Karpas-422 (cell line): ENCODE data around the gene RYR2. TPM values are rescaled to one million over a fixed set of nuclear protein-coding genes. Genes with fewer than 3 reads are reported as not detected.

Experiments
- DNase-seq: peaks from one replicate; pipeline ENCODE4 v3.0.0-alpha.2; 2015
- H2AFZ ChIP-seq: fragments of 200-600 bp; sonication (generic); 2 replicates; pipeline ENCODE4 v1.6.1; 2014; ENCODE audit warnings: antibody characterized with exemption, low read length, mixed read lengths
- H3K27ac ChIP-seq: fragments of 200-600 bp; sonication (generic); 2 replicates; pipeline ENCODE4 v1.5.1; 2014; ENCODE audit warnings: mild to moderate bottlenecking, low read length, moderate library complexity
- H3K27me3 ChIP-seq: fragments of 200-600 bp; sonication (generic); 2 replicates; pipeline ENCODE4 v1.6.1; 2014; ENCODE audit warnings: low read length, mixed read lengths
- H3K36me3 ChIP-seq: fragments of 200-600 bp; sonication (generic); 2 replicates; pipeline ENCODE4 v1.6.1; 2014; ENCODE audit warnings: low read length, mixed read lengths; ENCODE audit not compliant: insufficient read depth
- H3K4me1 ChIP-seq: fragments of 200-600 bp; sonication (generic); 2 replicates; pipeline ENCODE4 v1.6.1; 2014; ENCODE audit warnings: mild to moderate bottlenecking, low read length, mixed read lengths
- H3K4me2 ChIP-seq: fragments of 200-600 bp; sonication (generic); 2 replicates; pipeline ENCODE4 v1.6.1; 2014; ENCODE audit warnings: low read length, low read depth, mild to moderate bottlenecking; ENCODE audit not compliant: poor library complexity, severe bottlenecking
- H3K4me3 ChIP-seq: fragments of 200-600 bp; sonication (generic); 2 replicates; pipeline ENCODE4 v1.5.1; 2014; ENCODE audit warnings: mild to moderate bottlenecking, antibody characterized with exemption, low read length, mixed read lengths
- H3K79me2 ChIP-seq: fragments of 200-600 bp; sonication (generic); 2 replicates; pipeline ENCODE4 v1.6.1; 2014; ENCODE audit warnings: mild to moderate bottlenecking, low read length, mixed read lengths
- H3K9ac ChIP-seq: fragments of 200-600 bp; sonication (generic); 2 replicates; pipeline ENCODE4 v1.6.0; 2014; ENCODE audit warnings: low read length
- H3K9me2 ChIP-seq: fragments of 200-600 bp; sonication (generic), shearing (Covaris generic); replicated peaks from 2 replicates; pipeline ENCODE4 v1.6.0; 2014; ENCODE audit warnings: mild to moderate bottlenecking, low read length, moderate library complexity; ENCODE audit not compliant: insufficient read depth
- H3K9me3 ChIP-seq: fragments of 300-700, 200-600 bp; sonication (generic); 2 replicates; pipeline ENCODE4 v1.6.1; 2014; ENCODE audit warnings: low read length, mixed read lengths
- H4K20me1 ChIP-seq: fragments of 200-600 bp; sonication (generic); 2 replicates; pipeline ENCODE4 v1.6.1; 2014; ENCODE audit warnings: mild to moderate bottlenecking, antibody characterized with exemption, low read length, low read depth; ENCODE audit not compliant: insufficient read depth
- total RNA-seq: library from RNA; depleted of rRNA; stranded (reverse); fragments of >200 nt; shearing (Covaris generic); gene quantifications from 2 replicates; pipeline ENCODE4 v1.2.3, GENCODE V29; 2014; ENCODE audit warnings: low replicate concordance

Gene RYR2
- total RNA-seq, 1 experiment from 2014 or later: not detected

GRCh38 chr1:237457573-237457972, 415.6 kb downstream of the RYR2 start:
- Histone ChIP-seq H3K9ac (no peak overlapping the region), H3K9me3 (no peaks in the 10 kb centered on the region)
- no peak for DNase-seq

GRCh38 chr1:237467320-237467719, 425.3 kb downstream of the RYR2 start:
- 0 out of 2 replicates have a peak, but pooled peaks cover 2% of the 10 kb centered on the region for H3K9me2 ChIP-seq
- H3K79me2 ChIP-seq: no peaks in the 10 kb centered on the region
- H3K4me2 ChIP-seq: no peak overlapping the region
- H3K27ac ChIP-seq: no peak overlapping the region
- H3K27me3 ChIP-seq: no peaks in the 10 kb centered on the region
- no peak overlapping the region for H3K4me3 ChIP-seq
- no peaks in the 10 kb centered on the region for H3K9me3 ChIP-seq
- H3K4me1 ChIP-seq: no peaks in the 10 kb centered on the region
- H3K9ac ChIP-seq: no peak overlapping the region
- no peak overlapping the region for H2AFZ ChIP-seq
- H3K36me3 ChIP-seq: no peaks in the 10 kb centered on the region
- H4K20me1 ChIP-seq: no peaks in the 10 kb centered on the region
- no peak for DNase-seq

More at GRCh38 chr1:237457573-237457972, 415.6 kb downstream of the RYR2 start:
- Histone ChIP-seq H3K36me3 (no peaks in the 10 kb centered on the region), H3K4me1 (no peaks in the 10 kb centered on the region), H2AFZ (no peak overlapping the region), H4K20me1 (no peaks in the 10 kb centered on the region), H3K27me3 (no peaks in the 10 kb centered on the region), H3K27ac (no peak overlapping the region), H3K9me2 (no peaks in the 10 kb centered on the region), H3K4me2 (no peak overlapping the region), H3K79me2 (no peaks in the 10 kb centered on the region), H3K4me3 (no peak overlapping the region)

GRCh38 chr1:237470712-237471338, 428.8 kb downstream of the RYR2 start:
- DNase-seq: no peak
- no peak overlapping the region for H3K4me3 ChIP-seq
- no peak overlapping the region for H3K4me2 ChIP-seq
- H3K9me3 ChIP-seq: no peaks in the 10 kb centered on the region
- no peaks in the 10 kb centered on the region for H3K4me1 ChIP-seq
- no peaks in the 10 kb centered on the region for H3K36me3 ChIP-seq
- H2AFZ ChIP-seq: no peak overlapping the region
- H3K79me2 ChIP-seq: no peaks in the 10 kb centered on the region
- no peak overlapping the region for H3K27ac ChIP-seq
- no peaks in the 10 kb centered on the region for H3K27me3 ChIP-seq
- H4K20me1 ChIP-seq: no peaks in the 10 kb centered on the region
- no peak overlapping the region for H3K9ac ChIP-seq
- H3K9me2 ChIP-seq: 0 out of 2 replicates have a peak, but pooled peaks cover 2% of the 10 kb centered on the region

GRCh38 chr1:237471377-237471776, 429.4 kb downstream of the RYR2 start:
- Histone ChIP-seq H3K27me3 (no peaks in the 10 kb centered on the region), H3K79me2 (no peaks in the 10 kb centered on the region), H2AFZ (no peak overlapping the region), H3K4me3 (no peak overlapping the region), H3K27ac (no peak overlapping the region), H3K4me1 (no peaks in the 10 kb centered on the region), H3K9me2 (0 out of 2 replicates have a peak, but pooled peaks cover 2% of the 10 kb centered on the region), H3K36me3 (no peaks in the 10 kb centered on the region), H3K9me3 (no peaks in the 10 kb centered on the region), H3K9ac (no peak overlapping the region), H4K20me1 (no peaks in the 10 kb centered on the region), H3K4me2 (no peak overlapping the region)
- DNase-seq: no peak

GRCh38 chr1:237471956-237472355, 430.0 kb downstream of the RYR2 start:
- no peak for DNase-seq

GRCh38 chr1:237473854-237474253, 431.9 kb downstream of the RYR2 start:
- Histone ChIP-seq H3K9me3 (no peaks in the 10 kb centered on the region), H3K9ac (no peak overlapping the region), H3K36me3 (no peaks in the 10 kb centered on the region), H3K27me3 (no peaks in the 10 kb centered on the region), H3K79me2 (no peaks in the 10 kb centered on the region), H3K4me2 (no peak overlapping the region), H3K27ac (no peak overlapping the region), H4K20me1 (no peaks in the 10 kb centered on the region), H3K9me2 (0 out of 2 replicates have a peak, but pooled peaks cover 2% of the 10 kb centered on the region), H3K4me1 (no peaks in the 10 kb centered on the region), H2AFZ (no peak overlapping the region), H3K4me3 (no peak overlapping the region)
- no peak for DNase-seq

More at GRCh38 chr1:237471956-237472355, 430.0 kb downstream of the RYR2 start:
- H3K9me3 ChIP-seq: no peaks in the 10 kb centered on the region
- H3K4me2 ChIP-seq: no peak overlapping the region
- no peak overlapping the region for H2AFZ ChIP-seq
- H3K4me1 ChIP-seq: no peaks in the 10 kb centered on the region
- H3K36me3 ChIP-seq: no peaks in the 10 kb centered on the region
- H3K79me2 ChIP-seq: no peaks in the 10 kb centered on the region
- H3K9ac ChIP-seq: no peak overlapping the region
- no peaks in the 10 kb centered on the region for H4K20me1 ChIP-seq
- H3K4me3 ChIP-seq: no peak overlapping the region
- H3K9me2 ChIP-seq: 0 out of 2 replicates have a peak, but pooled peaks cover 2% of the 10 kb centered on the region
- H3K27me3 ChIP-seq: no peaks in the 10 kb centered on the region
- H3K27ac ChIP-seq: no peak overlapping the region

GRCh38 chr1:237478082-237478481, 436.1 kb downstream of the RYR2 start:
- no peak overlapping the region for H3K4me2 ChIP-seq
- H3K36me3 ChIP-seq: no peaks in the 10 kb centered on the region
- no peaks in the 10 kb centered on the region for H4K20me1 ChIP-seq
- no peaks in the 10 kb centered on the region for H3K4me1 ChIP-seq
- DNase-seq: no peak
- no peaks in the 10 kb centered on the region for H3K79me2 ChIP-seq
- H3K27me3 ChIP-seq: no peaks in the 10 kb centered on the region
- H3K9ac ChIP-seq: no peak overlapping the region
- H2AFZ ChIP-seq: no peak overlapping the region
- H3K27ac ChIP-seq: no peak overlapping the region
- no peaks in the 10 kb centered on the region for H3K9me3 ChIP-seq
- H3K9me2 ChIP-seq: no peaks in the 10 kb centered on the region
- no peak overlapping the region for H3K4me3 ChIP-seq

GRCh38 chr1:237478842-237479241, 436.9 kb downstream of the RYR2 start:
- no peak for DNase-seq
- no peaks in the 10 kb centered on the region for H3K9me3 ChIP-seq
- H3K27ac ChIP-seq: no peak overlapping the region
- no peaks in the 10 kb centered on the region for H4K20me1 ChIP-seq
- no peaks in the 10 kb centered on the region for H3K36me3 ChIP-seq
- no peak overlapping the region for H3K9ac ChIP-seq
- no peak overlapping the region for H3K4me2 ChIP-seq
- H2AFZ ChIP-seq: no peak overlapping the region
- no peaks in the 10 kb centered on the region for H3K79me2 ChIP-seq
- no peaks in the 10 kb centered on the region for H3K27me3 ChIP-seq
- H3K4me1 ChIP-seq: no peaks in the 10 kb centered on the region
- no peaks in the 10 kb centered on the region for H3K9me2 ChIP-seq
- no peak overlapping the region for H3K4me3 ChIP-seq
